ENCODE results near the gene ZBTB4. TPM values are rescaled to one million over a fixed set of nuclear protein-coding genes. Genes with fewer than 3 reads are reported as not detected.
A peak's percentile ranks its signal among the peaks of the same experiment; 100 is the strongest.

The ZBTB4 gene
- total and polyA plus RNA-seq, 8 donors = 15.8 to 31.5 (median 20.1) TPM

DNA sequence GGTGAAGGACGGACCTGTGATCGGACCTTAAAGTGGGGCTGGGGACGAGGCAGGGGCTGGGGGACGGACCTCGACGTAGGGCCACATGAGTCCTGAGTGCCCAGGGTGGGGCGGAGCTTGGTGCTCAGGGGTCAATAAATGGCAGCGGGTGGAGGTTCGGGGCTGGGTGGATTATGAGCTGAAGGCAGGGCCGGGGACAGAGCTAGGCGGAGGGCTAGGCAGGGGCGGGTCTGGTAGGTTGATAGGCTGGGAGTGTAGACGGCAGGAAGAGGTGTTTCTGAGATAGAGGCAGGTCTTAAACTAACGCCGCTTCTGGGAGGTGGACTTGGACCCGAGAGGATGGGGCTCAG is 33.8 kb downstream of the ZBTB4 start:
- 2 to 9% (median 6%) methylated on average over 16 of the region's 16 CpGs for WGBS, 5 donors
- H3K27ac ChIP-seq = no peak overlapping the region
- no peaks in the 10 kb centered on the region for H3K9me3 ChIP-seq
- H3K4me1 ChIP-seq = peaks cover 13 to 29% (median 24%) of the 10 kb centered on the region in 4 donors
- DNase-seq = peak; percentile 59 to 82
- H3K4me3 ChIP-seq = peak overlapping the region; percentile 23 to 48 (median 34)
- no peak for TF ChIP-seq POLR2AphosphoS5 (IDR thresholded peaks at IDR 0.05)
- H3K27me3 ChIP-seq = peaks cover 0 to 83% (median 37%) of the 10 kb centered on the region in 3 donors
- H3K36me3 ChIP-seq = no peaks in the 10 kb centered on the region
- intact Hi-C loops (cut with DNase I; ENCODE audit: low total_unique reads) = no loop called here

DNA sequence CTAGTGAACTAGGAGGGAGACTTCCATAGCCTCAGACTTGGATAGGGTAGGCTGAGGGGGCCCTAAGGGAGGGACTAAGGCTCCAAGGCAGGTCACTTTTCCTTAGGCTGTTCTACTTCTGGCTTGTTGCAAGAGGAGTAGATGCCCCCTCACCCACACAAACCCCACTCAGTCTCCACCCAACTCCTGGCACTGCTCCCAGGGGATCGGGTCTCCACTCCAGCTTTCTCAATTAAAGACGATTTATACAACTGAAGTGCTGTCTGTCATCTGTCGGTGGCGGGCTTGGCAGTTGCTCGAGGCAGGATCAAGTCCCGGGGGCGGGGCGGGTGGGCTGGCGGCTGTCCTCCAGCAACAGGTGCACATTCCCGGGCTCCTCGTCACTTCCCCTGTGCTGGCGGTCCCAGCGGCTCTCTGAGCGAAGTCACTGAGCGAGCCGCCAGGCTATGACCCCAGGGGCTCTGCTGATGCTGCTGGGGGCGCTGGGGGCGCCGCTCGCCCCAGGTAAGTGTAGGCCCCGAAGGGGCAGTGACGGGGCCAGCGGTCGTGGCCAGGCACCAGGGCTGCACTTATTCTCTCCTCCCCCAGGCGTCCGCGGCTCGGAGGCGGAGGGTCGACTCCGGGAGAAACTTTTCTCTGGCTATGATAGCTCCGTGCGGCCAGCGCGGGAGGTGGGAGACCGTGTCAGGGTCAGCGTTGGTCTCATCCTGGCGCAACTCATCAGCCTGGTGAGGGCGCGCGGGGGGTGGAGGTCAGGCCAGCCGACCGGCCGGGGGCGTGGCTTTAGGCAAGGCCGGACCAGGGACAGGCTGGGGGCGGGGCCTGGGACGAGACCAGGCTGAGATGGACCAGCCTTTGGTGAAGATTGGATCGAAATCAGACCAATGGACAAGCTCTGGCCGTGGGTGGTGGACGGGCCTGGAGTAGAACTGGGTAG is 34.5 kb downstream of the ZBTB4 start, which contains the start of gene CHRNB1:
TSS of gene CHRNB1 (plus strand) at position 380 of the 937 bp plus-strand sequence. CDS start at position 447, 67 bp downstream.
- TF ChIP-seq, protein P1, sequence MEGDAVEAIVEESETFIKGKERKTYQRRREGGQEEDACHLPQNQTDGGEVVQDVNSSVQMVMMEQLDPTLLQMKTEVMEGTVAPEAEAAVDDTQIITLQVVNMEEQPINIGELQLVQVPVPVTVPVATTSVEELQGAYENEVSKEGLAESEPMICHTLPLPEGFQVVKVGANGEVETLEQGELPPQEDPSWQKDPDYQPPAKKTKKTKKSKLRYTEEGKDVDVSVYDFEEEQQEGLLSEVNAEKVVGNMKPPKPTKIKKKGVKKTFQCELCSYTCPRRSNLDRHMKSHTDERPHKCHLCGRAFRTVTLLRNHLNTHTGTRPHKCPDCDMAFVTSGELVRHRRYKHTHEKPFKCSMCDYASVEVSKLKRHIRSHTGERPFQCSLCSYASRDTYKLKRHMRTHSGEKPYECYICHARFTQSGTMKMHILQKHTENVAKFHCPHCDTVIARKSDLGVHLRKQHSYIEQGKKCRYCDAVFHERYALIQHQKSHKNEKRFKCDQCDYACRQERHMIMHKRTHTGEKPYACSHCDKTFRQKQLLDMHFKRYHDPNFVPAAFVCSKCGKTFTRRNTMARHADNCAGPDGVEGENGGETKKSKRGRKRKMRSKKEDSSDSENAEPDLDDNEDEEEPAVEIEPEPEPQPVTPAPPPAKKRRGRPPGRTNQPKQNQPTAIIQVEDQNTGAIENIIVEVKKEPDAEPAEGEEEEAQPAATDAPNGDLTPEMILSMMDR (IDR thresholded peaks at IDR 0.05) = no peak
- TF ChIP-seq POLR2A (IDR thresholded peaks at IDR 0.05) (no peak), EP300 (IDR thresholded peaks at IDR 0.05) (no peak), POLR2AphosphoS5 (IDR thresholded peaks at IDR 0.05) (no peak)
- no peaks in the 10 kb centered on the region for H3K36me3 ChIP-seq
- 6 to 16% (median 10%) methylated on average over 30 to 51 of the region's 51 CpGs for WGBS, 5 donors
- no peak within 1 kb of the TSS for H3K27ac ChIP-seq
- H3K27me3 ChIP-seq = peaks cover 3 to 89% (median 44%) of the 10 kb centered on the region in 3 donors
- no peaks in the 10 kb centered on the region for H3K9me3 ChIP-seq
- peak within 1 kb of the TSS; percentile 23 to 48 (median 34) for H3K4me3 ChIP-seq
- H3K4me1 ChIP-seq = peaks cover 19 to 35% (median 31%) of the 10 kb centered on the region in 4 donors
- DNase-seq = peak; percentile 78 to 79
- intact Hi-C loops (cut with DNase I; ENCODE audit: low total_unique reads) = no loop called here

DNA sequence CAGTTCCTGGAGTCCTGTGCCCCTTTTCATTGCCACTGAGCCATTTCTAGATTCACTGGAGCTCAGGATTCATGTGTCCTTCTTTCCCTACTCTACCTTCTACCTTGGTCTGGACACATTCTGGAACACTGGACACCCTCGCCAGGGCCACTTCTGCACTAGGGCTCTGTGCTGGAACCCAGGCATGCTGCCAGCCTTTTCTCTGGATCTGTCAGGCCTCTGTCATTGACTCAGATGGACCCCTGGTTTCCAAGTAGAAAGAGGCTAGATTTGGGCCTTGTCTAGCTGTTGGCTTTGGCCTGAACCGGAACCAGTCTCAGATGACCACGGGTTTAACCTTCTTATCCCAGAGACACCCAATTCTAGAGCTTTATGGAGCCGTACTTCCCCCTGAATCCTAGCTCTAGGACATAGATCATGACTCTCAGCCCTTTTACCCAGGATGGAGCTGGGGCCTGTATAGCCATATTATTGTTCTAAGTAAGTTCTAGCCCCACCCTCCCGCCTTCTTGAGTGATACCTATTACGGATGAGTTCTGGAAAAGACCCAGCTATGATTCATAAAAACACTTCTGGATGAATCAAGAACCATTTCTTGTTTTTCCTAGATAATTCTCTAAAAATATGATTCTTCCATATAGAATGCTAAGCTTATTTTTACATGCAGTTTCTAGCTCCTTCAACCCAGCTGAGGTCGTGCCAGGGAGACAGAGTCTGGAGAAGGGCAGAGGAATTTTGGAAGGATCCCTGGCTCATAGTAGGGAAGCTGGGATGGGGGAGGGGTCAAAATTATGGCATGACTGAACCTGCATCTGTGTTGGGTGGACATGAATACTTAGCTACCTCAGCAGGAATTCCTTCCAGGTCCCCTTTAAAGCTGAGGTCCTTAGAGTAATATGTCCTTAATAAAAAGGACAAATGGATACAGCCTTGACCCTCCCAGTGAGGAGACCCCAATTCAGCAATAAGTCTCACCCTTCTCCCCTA is 35.6 kb downstream of the ZBTB4 start:
- Histone ChIP-seq H3K4me3 (no peak overlapping the region), H3K27me3 (peaks cover 11 to 94% (median 53%) of the 10 kb centered on the region in 3 donors), H3K27ac (no peak overlapping the region), H3K36me3 (no peaks in the 10 kb centered on the region), H3K4me1 (peaks cover 26 to 46% (median 42%) of the 10 kb centered on the region in 4 donors), H3K9me3 (no peaks in the 10 kb centered on the region)
- 78 to 90% (median 86%) methylated on average over 7 of the region's 7 CpGs for WGBS, 5 donors
- intact Hi-C loops (cut with DNase I; ENCODE audit: low total_unique reads) = no loop called here
- DNase-seq = no peak
- TF ChIP-seq POLR2AphosphoS5 (IDR thresholded peaks at IDR 0.05) = no peak
- TF ChIP-seq EP300 (IDR thresholded peaks at IDR 0.05) = no peak
- TF ChIP-seq POLR2A (IDR thresholded peaks at IDR 0.05) = no peak
- TF ChIP-seq, protein P1 (IDR thresholded peaks at IDR 0.05) = no peak

DNA sequence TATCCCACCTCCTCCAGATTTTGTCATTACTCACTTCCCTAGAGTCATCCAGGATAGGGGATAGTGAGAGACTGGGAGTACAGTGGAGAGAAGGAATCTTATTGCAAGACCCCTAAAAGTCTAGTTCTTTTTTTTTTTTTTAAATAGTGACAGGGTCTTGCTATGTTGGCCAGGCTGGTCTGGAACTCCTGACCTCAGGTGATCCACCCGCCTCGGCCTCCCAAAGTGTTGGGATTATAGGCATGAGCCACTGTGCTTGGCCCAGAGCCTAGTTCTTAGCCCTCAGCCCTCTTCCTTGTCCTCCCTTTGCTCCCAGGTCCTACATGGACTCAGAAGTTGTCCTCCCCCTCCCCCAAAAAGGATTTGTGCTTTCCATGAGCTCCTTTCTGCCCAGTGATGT is 37.3 kb downstream of the ZBTB4 start:
- Histone ChIP-seq H3K27ac (no peak overlapping the region), H3K9me3 (no peaks in the 10 kb centered on the region), H3K27me3 (peaks cover 11 to 94% (median 62%) of the 10 kb centered on the region in 3 donors), H3K36me3 (no peaks in the 10 kb centered on the region), H3K4me3 (no peak overlapping the region), H3K4me1 (peaks cover 39 to 62% (median 58%) of the 10 kb centered on the region in 4 donors)
- 74 to 96% (median 90%) methylated on average over 2 of the region's 2 CpGs for WGBS, 5 donors
- no peak for DNase-seq
- TF ChIP-seq POLR2AphosphoS5 (IDR thresholded peaks at IDR 0.05) = no peak
- TF ChIP-seq, protein P1 (IDR thresholded peaks at IDR 0.05) = no peak
- no peak for TF ChIP-seq EP300 (IDR thresholded peaks at IDR 0.05)
- no peak for TF ChIP-seq POLR2A (IDR thresholded peaks at IDR 0.05)
- intact Hi-C loops (cut with DNase I; ENCODE audit: low total_unique reads) = no loop called here

Measured in stomach (tissue), 9 donors.